ENCODE results near the gene EVX2.

EVX2 gene

GRCh38 chr2:176094349-176094748 lies 10.6 kb upstream of the EVX2 start:
- Histone ChIP-seq H3K4me1 (ENCODE audit: control insufficient read depth, insufficient read depth, low read length) (peaks cover 6% of the 10 kb centered on the region), H3K27ac (ENCODE audit: extremely low read depth, low read depth, low read length) (no peak overlapping the region), H3K36me3 (ENCODE audit: control insufficient read depth in 2 of 2, insufficient read depth in 1 of 2, low read length in 2 of 2) (peaks cover 0 to 16% of the 10 kb centered on the region in 2 experiments; a peak in 1 of 3 replicates), H3K4me3 (ENCODE audit: low read depth, low read length) (no peak overlapping the region), H3K9me3 (ENCODE audit: control insufficient read depth, insufficient read depth, low read depth, low read length) (no peaks in the 10 kb centered on the region)
- TF ChIP-seq, protein P1, sequence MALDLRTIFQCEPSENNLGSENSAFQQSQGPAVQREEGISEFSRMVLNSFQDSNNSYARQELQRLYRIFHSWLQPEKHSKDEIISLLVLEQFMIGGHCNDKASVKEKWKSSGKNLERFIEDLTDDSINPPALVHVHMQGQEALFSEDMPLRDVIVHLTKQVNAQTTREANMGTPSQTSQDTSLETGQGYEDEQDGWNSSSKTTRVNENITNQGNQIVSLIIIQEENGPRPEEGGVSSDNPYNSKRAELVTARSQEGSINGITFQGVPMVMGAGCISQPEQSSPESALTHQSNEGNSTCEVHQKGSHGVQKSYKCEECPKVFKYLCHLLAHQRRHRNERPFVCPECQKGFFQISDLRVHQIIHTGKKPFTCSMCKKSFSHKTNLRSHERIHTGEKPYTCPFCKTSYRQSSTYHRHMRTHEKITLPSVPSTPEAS (tag by site-specific recombination; IDR thresholded peaks at IDR 0.05), result peak; percentile 81
- TF ChIP-seq, protein P2, sequence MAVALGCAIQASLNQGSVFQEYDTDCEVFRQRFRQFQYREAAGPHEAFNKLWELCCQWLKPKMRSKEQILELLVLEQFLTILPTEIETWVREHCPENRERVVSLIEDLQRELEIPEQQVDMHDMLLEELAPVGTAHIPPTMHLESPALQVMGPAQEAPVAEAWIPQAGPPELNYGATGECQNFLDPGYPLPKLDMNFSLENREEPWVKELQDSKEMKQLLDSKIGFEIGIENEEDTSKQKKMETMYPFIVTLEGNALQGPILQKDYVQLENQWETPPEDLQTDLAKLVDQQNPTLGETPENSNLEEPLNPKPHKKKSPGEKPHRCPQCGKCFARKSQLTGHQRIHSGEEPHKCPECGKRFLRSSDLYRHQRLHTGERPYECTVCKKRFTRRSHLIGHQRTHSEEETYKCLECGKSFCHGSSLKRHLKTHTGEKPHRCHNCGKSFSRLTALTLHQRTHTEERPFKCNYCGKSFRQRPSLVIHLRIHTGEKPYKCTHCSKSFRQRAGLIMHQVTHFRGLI (tag by site-specific recombination; IDR thresholded peaks at IDR 0.05), result no peak
- ChIA-PET CTCF (interaction anchor here (0.6 to 0.7 kb wide), 4 partner anchors 404 to 1257 kb away, joined by 3 read pairs; no protein-coding TSS in a partner anchor), POLR2A (interaction anchor here (0.6 to 6.7 kb wide), 3 partner anchors 11 to 94 kb away, joined by 3 to 75 read pairs (median 3); partner anchors contain the start of gene HOXD11)

GRCh38 chr2:176093898-176094249 lies 10.1 kb upstream of the EVX2 start:
- H3K27ac ChIP-seq (ENCODE audit: extremely low read depth, low read depth, low read length), result peak overlapping the region; percentile 84; the same call in 1 of the 2 replicates
- peak overlapping the region; percentile 55; the same call in 1 of the 2 replicates for H3K4me3 ChIP-seq (ENCODE audit: low read depth, low read length)
- peaks cover 6% of the 10 kb centered on the region for H3K4me1 ChIP-seq (ENCODE audit: control insufficient read depth, insufficient read depth, low read length)
- ChIA-PET POLR2A (interaction anchor here (0.6 to 6.7 kb wide), 3 partner anchors 12 to 93 kb away, joined by 3 to 75 read pairs (median 3); partner anchors contain the start of gene HOXD11), CTCF (interaction anchor here (0.6 to 0.8 kb wide), 4 partner anchors 14 to 1257 kb away, joined by 3 to 4 read pairs (median 3); no protein-coding TSS in a partner anchor)
- no peak for TF ChIP-seq ZNF791 (tag by site-specific recombination; IDR thresholded peaks at IDR 0.05)
- TF ChIP-seq FEZF1 (tag by site-specific recombination; IDR thresholded peaks at IDR 0.05), result peak; percentile 18; the same call in 1 of the 2 replicates
- no peaks in the 10 kb centered on the region for H3K9me3 ChIP-seq (ENCODE audit: control insufficient read depth, insufficient read depth, low read depth, low read length)
- peaks cover 0 to 16% of the 10 kb centered on the region in 2 experiments; a peak in 1 of 3 replicates for H3K36me3 ChIP-seq (ENCODE audit: control insufficient read depth in 2 of 2, insufficient read depth in 1 of 2, low read length in 2 of 2)

DNA sequence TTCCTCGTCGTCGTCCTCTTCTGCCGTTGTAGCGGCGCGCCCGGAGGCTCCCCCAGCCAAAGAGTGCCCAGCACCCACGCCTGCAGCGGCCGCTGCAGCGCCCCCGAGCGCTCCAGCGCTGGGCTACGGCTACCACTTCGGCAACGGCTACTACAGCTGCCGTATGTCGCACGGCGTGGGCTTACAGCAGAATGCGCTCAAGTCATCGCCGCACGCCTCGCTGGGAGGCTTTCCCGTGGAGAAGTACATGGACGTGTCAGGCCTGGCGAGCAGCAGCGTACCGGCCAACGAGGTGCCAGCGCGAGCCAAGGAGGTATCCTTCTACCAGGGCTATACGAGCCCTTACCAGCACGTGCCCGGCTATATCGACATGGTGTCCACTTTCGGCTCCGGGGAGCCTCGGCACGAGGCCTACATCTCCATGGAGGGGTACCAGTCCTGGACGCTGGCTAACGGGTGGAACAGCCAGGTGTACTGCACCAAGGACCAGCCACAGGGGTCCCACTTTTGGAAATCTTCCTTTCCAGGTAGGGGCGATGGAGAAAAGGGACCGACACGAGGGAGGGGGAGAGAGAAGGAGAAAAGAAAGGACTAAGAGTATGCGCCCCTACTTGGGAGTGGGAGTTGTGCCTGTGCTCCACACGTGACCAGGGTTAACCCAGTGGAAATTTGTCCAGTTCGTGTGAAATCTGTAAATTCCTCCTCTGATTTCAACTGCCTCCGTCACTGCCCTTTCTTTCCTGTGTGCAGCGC lies 9.6 kb upstream of the EVX2 start:
- Histone ChIP-seq H3K9me3 (ENCODE audit: control insufficient read depth, insufficient read depth, low read depth, low read length) (no peaks in the 10 kb centered on the region), H3K36me3 (ENCODE audit: control insufficient read depth in 2 of 2, insufficient read depth in 1 of 2, low read length in 2 of 2) (peaks cover 0 to 16% of the 10 kb centered on the region in 2 experiments; a peak in 1 of 3 replicates), H3K4me1 (ENCODE audit: control insufficient read depth, insufficient read depth, low read length) (peaks cover 6% of the 10 kb centered on the region), H3K4me3 (ENCODE audit: low read depth, low read length) (peak overlapping the region; percentile 55), H3K27ac (ENCODE audit: extremely low read depth, low read depth, low read length) (peak overlapping the region; percentile 84; the same call in 1 of the 2 replicates)
- CTCF ChIA-PET, result interaction anchor here (0.7 to 1.9 kb wide), 3 partner anchors 13 to 86 kb away, joined by 3 to 9 read pairs (median 4); no protein-coding TSS in a partner anchor
- POLR2A ChIA-PET, result interaction anchor here (0.5 to 6.7 kb wide), 3 partner anchors 12 to 926 kb away, joined by 3 to 75 read pairs (median 3); partner anchors contain the start of gene HOXD11
- TF ChIP-seq ZNF530 (tag by site-specific recombination; IDR thresholded peaks at IDR 0.05; ENCODE audit: low read depth) (no peak), HOXA7 (CRISPR knock-in tag; IDR thresholded peaks at IDR 0.05; ENCODE audit: borderline replicate concordance) (no peak), OSR2 (tag by site-specific recombination; IDR thresholded peaks at IDR 0.05) (no peak), ZEB2 (tag by site-specific recombination; IDR thresholded peaks at IDR 0.05) (peak; percentile 55), ZNF768 (tag by site-specific recombination; IDR thresholded peaks at IDR 0.05) (no peak), IKZF3 (tag by site-specific recombination; IDR thresholded peaks at IDR 0.05) (no peak), ZNF18 (tag by site-specific recombination; IDR thresholded peaks at IDR 0.05) (no peak), ZNF324 (tag by site-specific recombination; IDR thresholded peaks at IDR 0.05) (no peak), BCL11A (tag by site-specific recombination; IDR thresholded peaks at IDR 0.05; ENCODE audit: low read depth) (no peak), ATF2 (tag by site-specific recombination; IDR thresholded peaks at IDR 0.05; ENCODE audit: low read depth) (no peak), ZNF639 (tag by site-specific recombination; IDR thresholded peaks at IDR 0.05) (no peak), ZNF596 (tag by site-specific recombination; IDR thresholded peaks at IDR 0.05) (no peak), ZBTB7A (tag by site-specific recombination; IDR thresholded peaks at IDR 0.05; ENCODE audit: low read depth) (no peak), REST (tag by site-specific recombination; IDR thresholded peaks at IDR 0.05) (no peak)
